OCI-LY3 (cell line): Measurements from ENCODE around the gene HSF2BP.

Experiments
- CTCF ChIP-seq: fragments of 200-600, 300-600 bp; sonication (generic); IDR thresholded peaks from 2 replicates; pipeline ENCODE4 v1.5.1; 2014; ENCODE audit warnings: antibody characterized with exemption, low read length, low read depth
- EZH2phosphoT487 ChIP-seq: fragments of 200-600 bp; shearing (Covaris generic); IDR thresholded peaks from 2 replicates; pipeline ENCODE4 v1.6.1; 2018; ENCODE audit warnings: antibody characterized with exemption, mixed run types, low read depth

- TF ChIP-seq CTCF (no peak), EZH2phosphoT487 (no peak)
These were observed 26.8 kb downstream of the HSF2BP start for GRCh38 chr21:43632373-43632905.
